GM18502 (cell line): ENCODE results near the gene CACNA1C.
"Not testable (repeated sequence)": the region's sequence is repeated elsewhere in the genome, so short reads cannot be mapped to it uniquely, and the experiment has no call there.

Source experiments
- ATAC-seq: cut with Tn5 transposase; IDR thresholded peaks from one replicate; pipeline ENCODE4 v1.9.1; 2021; ENCODE audit warnings: mild to moderate bottlenecking; ENCODE audit not compliant: unreplicated experiment, poor library complexity

Gene CACNA1C

GRCh38 chr12:2135661-2136418 is 83.1 kb downstream of the CACNA1C start:
- not testable (repeated sequence) for ATAC-seq

GRCh38 chr12:2136901-2137300 is 84.1 kb downstream of the CACNA1C start:
- ATAC-seq: no peak

- ATAC-seq: no peak
Measured at GRCh38 chr12:2137711-2138110, 84.9 kb downstream of the CACNA1C start.

- no peak for ATAC-seq
Measured at GRCh38 chr12:2138294-2138693, 85.5 kb downstream of the CACNA1C start.

- ATAC-seq: no peak
Measured at GRCh38 chr12:2138871-2139308, 86.1 kb downstream of the CACNA1C start.

- ATAC-seq: no peak
Measured at GRCh38 chr12:2139651-2140050, 86.9 kb downstream of the CACNA1C start.

- no peak for ATAC-seq
Measured at GRCh38 chr12:2140858-2141519, 88.2 kb downstream of the CACNA1C start.

- no peak for ATAC-seq
Measured at GRCh38 chr12:2142068-2142467, 89.3 kb downstream of the CACNA1C start.

GRCh38 chr12:2144951-2145350 is 92.2 kb downstream of the CACNA1C start:
- no peak for ATAC-seq

GRCh38 chr12:2145433-2145998 is 92.7 kb downstream of the CACNA1C start:
- no peak for ATAC-seq

GRCh38 chr12:2147335-2147734 is 94.5 kb downstream of the CACNA1C start:
- ATAC-seq: no peak

GRCh38 chr12:2149091-2149490 is 96.3 kb downstream of the CACNA1C start:
- no peak for ATAC-seq

GRCh38 chr12:2150833-2151232 is 98.0 kb downstream of the CACNA1C start:
- no peak for ATAC-seq

GRCh38 chr12:2151391-2151790 is 98.6 kb downstream of the CACNA1C start:
- ATAC-seq: no peak

- ATAC-seq: no peak
Measured at GRCh38 chr12:2152134-2152533, 99.3 kb downstream of the CACNA1C start.

GRCh38 chr12:2154050-2154449 is 101.3 kb downstream of the CACNA1C start:
- no peak for ATAC-seq

- ATAC-seq: no peak
Measured at GRCh38 chr12:2154521-2154920, 101.7 kb downstream of the CACNA1C start.

GRCh38 chr12:2156333-2156732 is 103.5 kb downstream of the CACNA1C start:
- no peak for ATAC-seq

- no peak for ATAC-seq
Measured at GRCh38 chr12:2160043-2160442, 107.3 kb downstream of the CACNA1C start.

GRCh38 chr12:2161473-2161872 is 108.7 kb downstream of the CACNA1C start:
- ATAC-seq: no peak

- ATAC-seq: no peak
Measured at GRCh38 chr12:2163177-2163941, 110.6 kb downstream of the CACNA1C start.
